Activated T-cell treated with anti-CD3 and anti-CD28 coated beads, Interleukin-2, amount 50 U/mL, for 24 hours (primary cell): ENCODE measurements around the gene PACRG.

Experiments used
- DNase-seq: peaks from one replicate; pipeline ENCODE4 v3.0.0-alpha.2; 2020
- H3K27ac Mint-ChIP-seq: 2 replicates; pipeline ENCODE4 v1.8.0; 2020; ENCODE audit warnings: mild to moderate bottlenecking, mixed read lengths
- H3K27me3 Mint-ChIP-seq: 2 replicates; pipeline ENCODE4 v1.8.0; 2020; ENCODE audit warnings: mixed read lengths
- H3K36me3 Mint-ChIP-seq: 2 replicates; pipeline ENCODE4 v1.8.0; 2020; ENCODE audit warnings: low read depth, mixed read lengths
- H3K4me1 Mint-ChIP-seq: 2 replicates; pipeline ENCODE4 v1.8.0; 2020; ENCODE audit warnings: low read depth, mixed read lengths
- H3K4me3 Mint-ChIP-seq: 2 replicates; pipeline ENCODE4 v1.8.0; 2020; ENCODE audit warnings: mild to moderate bottlenecking, moderate library complexity, mixed read lengths
- H3K9me3 Mint-ChIP-seq: 2 replicates; pipeline ENCODE4 v1.8.0; 2020; ENCODE audit warnings: mixed read lengths

PACRG gene

DNA sequence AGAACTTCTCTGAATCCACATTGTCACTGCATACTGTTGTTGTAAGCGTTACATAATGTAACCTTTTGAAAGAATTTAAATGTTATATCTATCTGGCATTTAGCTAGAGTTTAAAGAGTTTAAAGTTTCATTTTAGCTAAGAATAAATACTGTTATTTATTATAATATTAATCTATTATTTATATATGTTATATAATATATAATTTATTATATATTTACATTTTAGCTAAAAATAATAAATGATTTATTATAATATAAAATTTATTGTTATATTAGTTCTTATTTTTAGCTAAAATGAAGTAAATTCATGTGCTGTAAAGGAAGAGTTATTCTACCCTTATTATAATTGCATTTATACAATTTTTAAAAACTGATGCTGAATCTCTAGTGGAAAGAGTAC is 431.3 kb downstream of the PACRG start:
- DNase-seq = no peak

DNA sequence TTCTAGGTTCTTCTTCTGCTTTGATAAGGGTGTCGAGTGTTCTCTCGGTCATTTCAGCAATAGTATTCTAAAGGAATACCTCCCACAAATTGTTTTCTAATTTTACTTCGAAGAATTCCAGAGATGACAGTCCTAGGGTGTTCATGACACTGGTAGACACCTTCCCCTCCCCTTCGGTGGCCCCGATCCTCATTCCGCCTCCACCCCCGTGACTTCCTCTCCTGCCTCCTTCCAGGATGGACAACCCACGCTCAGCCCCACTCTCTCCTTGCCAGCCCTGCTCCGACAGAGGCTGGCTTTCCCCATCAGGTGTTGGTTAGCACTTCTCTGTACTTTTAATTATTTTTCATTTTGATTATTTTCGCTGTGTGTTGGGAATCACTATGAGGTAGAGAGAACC is 431.9 kb downstream of the PACRG start:
- H3K9me3 Mint-ChIP-seq = no peaks in the 10 kb centered on the region
- H3K4me3 Mint-ChIP-seq = no peak overlapping the region
- no peaks in the 10 kb centered on the region for H3K4me1 Mint-ChIP-seq
- H3K36me3 Mint-ChIP-seq = no peaks in the 10 kb centered on the region
- peaks cover 13% of the 10 kb centered on the region for H3K27me3 Mint-ChIP-seq
- no peak for DNase-seq
- no peak overlapping the region for H3K27ac Mint-ChIP-seq

More for the DNA sequence above, 431.3 kb downstream of the PACRG start:
- peaks cover 13% of the 10 kb centered on the region for H3K27me3 Mint-ChIP-seq
- H3K4me3 Mint-ChIP-seq = no peak overlapping the region
- no peaks in the 10 kb centered on the region for H3K4me1 Mint-ChIP-seq
- no peaks in the 10 kb centered on the region for H3K9me3 Mint-ChIP-seq
- H3K36me3 Mint-ChIP-seq = no peaks in the 10 kb centered on the region
- H3K27ac Mint-ChIP-seq = no peak overlapping the region

DNA sequence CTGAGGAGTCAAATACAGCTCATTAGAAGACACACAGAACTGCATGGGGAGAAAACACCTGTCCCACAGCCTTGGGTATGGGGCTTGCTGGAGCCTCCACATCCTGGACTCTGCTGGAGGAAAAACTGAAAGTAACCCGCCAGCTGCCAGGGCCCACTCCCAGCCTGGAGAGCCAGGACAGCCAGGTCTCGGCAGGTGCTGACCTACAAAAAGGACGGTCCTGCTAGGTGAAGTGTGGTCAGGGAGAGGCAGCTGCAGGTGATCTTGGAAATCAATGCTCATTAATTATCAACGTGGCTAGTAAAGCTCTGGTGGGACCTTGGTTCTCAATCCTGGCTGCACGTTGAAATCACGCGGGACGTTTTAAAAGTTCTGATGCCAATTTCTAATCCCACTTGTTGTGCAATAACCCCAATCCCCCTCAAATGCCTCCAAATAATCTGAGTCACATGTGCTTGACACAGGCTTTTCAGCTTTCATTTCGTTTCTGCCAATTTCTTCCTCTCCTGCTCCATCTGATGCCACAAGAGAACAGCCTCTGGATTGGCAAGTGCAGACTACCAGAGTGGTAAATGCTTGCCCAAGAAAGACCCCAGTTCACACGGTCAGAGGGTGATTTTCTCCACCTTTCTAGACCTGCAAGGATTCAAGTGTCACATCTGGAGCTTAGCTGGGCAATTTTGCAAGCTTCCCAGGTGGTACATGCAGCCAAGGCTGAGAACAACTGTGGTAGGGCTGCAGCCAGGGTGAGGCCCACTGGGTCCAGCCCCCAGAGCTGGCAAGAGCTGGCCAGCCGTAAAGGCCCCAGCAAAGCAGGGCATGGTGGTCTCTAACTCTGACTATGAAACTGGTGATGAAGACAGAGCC is 434.5 kb downstream of the PACRG start:
- no peaks in the 10 kb centered on the region for H3K9me3 Mint-ChIP-seq
- no peak overlapping the region for H3K4me3 Mint-ChIP-seq
- no peaks in the 10 kb centered on the region for H3K36me3 Mint-ChIP-seq
- no peaks in the 10 kb centered on the region for H3K4me1 Mint-ChIP-seq
- DNase-seq = no peak
- H3K27ac Mint-ChIP-seq = no peak overlapping the region
- peaks cover 13% of the 10 kb centered on the region for H3K27me3 Mint-ChIP-seq

- Mint-ChIP-seq H3K36me3 (no peaks in the 10 kb centered on the region), H3K4me1 (no peaks in the 10 kb centered on the region), H3K27ac (no peak overlapping the region), H3K4me3 (no peak overlapping the region), H3K9me3 (no peaks in the 10 kb centered on the region), H3K27me3 (peaks cover 13% of the 10 kb centered on the region)
- DNase-seq = no peak
Measured at GRCh38 chr6:163162874-163163213, 435.1 kb downstream of the PACRG start.

DNA sequence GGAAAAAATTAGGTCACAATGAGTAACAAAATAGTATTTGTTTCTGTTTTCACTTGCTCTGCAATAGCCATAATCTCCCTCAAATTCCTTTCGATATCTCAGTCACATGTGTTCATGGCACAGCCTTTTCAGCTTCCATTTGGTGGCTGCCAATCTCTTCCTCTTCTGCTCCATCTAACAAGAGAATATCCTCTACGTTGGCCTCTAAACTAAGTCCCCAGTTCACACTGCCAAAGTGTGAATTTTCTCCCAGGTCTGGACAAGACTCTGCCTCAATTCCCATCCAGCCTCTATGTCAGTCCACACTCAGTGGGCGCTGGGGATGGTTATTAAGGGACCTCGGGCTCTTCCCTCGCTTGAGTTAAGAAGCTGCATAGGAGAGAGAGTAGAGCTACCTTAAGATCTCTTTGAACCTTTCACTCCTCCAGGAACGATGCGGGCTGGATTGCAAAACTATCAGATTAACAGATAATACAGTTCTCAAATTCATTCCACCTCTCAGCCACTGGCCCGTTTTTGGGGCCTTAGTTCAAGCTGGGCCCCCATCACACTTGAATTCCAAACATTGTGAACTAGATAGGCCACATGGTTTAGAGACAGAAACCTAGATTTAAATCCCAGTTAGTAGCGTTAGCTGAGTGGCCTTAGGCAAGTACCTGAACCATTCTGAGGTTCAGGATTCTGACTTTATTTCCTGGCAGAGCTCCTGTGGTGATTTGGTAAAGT is 436.6 kb downstream of the PACRG start:
- H3K27me3 Mint-ChIP-seq = peaks cover 13% of the 10 kb centered on the region
- no peaks in the 10 kb centered on the region for H3K36me3 Mint-ChIP-seq
- DNase-seq = no peak
- no peaks in the 10 kb centered on the region for H3K4me1 Mint-ChIP-seq
- H3K27ac Mint-ChIP-seq = no peak overlapping the region
- no peaks in the 10 kb centered on the region for H3K9me3 Mint-ChIP-seq
- no peak overlapping the region for H3K4me3 Mint-ChIP-seq

- no peaks in the 10 kb centered on the region for H3K36me3 Mint-ChIP-seq
- H3K27me3 Mint-ChIP-seq = peaks cover 10% of the 10 kb centered on the region
- no peaks in the 10 kb centered on the region for H3K9me3 Mint-ChIP-seq
- H3K4me3 Mint-ChIP-seq = no peak overlapping the region
- DNase-seq = no peak
- H3K27ac Mint-ChIP-seq = no peak overlapping the region
- H3K4me1 Mint-ChIP-seq = no peaks in the 10 kb centered on the region
Measured at GRCh38 chr6:163165155-163165910, 437.6 kb downstream of the PACRG start.

GRCh38 chr6:163165922-163166321 is 438.1 kb downstream of the PACRG start:
- no peaks in the 10 kb centered on the region for H3K9me3 Mint-ChIP-seq
- H3K4me1 Mint-ChIP-seq = no peaks in the 10 kb centered on the region
- H3K27ac Mint-ChIP-seq = no peak overlapping the region
- H3K27me3 Mint-ChIP-seq = peaks cover 10% of the 10 kb centered on the region
- no peaks in the 10 kb centered on the region for H3K36me3 Mint-ChIP-seq
- H3K4me3 Mint-ChIP-seq = no peak overlapping the region
- DNase-seq = no peak

GRCh38 chr6:163166507-163166906 is 438.7 kb downstream of the PACRG start:
- Mint-ChIP-seq H3K27me3 (peaks cover 10% of the 10 kb centered on the region), H3K4me3 (no peak overlapping the region), H3K4me1 (no peaks in the 10 kb centered on the region), H3K9me3 (no peaks in the 10 kb centered on the region), H3K27ac (no peak overlapping the region), H3K36me3 (no peaks in the 10 kb centered on the region)
- no peak for DNase-seq

- no peak for DNase-seq
- H3K36me3 Mint-ChIP-seq = no peaks in the 10 kb centered on the region
- no peak overlapping the region for H3K27ac Mint-ChIP-seq
- H3K9me3 Mint-ChIP-seq = no peaks in the 10 kb centered on the region
- no peaks in the 10 kb centered on the region for H3K27me3 Mint-ChIP-seq
- no peak overlapping the region for H3K4me3 Mint-ChIP-seq
- no peaks in the 10 kb centered on the region for H3K4me1 Mint-ChIP-seq
Measured at GRCh38 chr6:163169521-163169920, 441.7 kb downstream of the PACRG start.

DNA sequence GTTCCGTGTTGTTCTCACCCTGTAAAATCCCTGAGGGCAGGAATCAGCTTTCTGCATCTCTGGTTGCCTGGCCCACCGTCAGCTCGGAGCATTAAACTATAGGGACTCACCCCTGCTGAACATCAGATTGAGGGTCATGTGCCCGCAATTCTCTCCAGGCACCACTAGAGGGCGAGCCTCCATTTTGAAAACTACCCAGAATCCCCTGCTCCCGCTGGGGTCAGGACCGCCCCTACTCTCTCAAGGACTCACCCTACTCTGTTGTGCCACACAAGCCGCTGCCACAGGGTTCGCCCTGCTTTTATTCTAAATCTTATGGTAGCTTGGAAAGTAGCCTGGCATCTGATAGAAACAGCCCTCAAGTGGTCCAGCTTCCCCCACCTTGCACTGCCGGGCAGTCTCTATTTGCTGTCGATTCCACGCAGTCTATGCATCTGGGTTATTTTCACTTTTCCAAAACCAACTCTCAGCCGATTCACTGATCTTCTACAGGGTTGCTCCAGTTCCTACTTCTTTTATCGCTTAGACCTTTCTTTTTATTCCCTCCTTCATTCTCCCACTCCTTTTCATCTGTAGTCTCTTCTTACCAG is 442.6 kb downstream of the PACRG start:
- Mint-ChIP-seq H3K27me3 (no peaks in the 10 kb centered on the region), H3K27ac (no peak overlapping the region), H3K9me3 (no peaks in the 10 kb centered on the region), H3K4me3 (no peak overlapping the region), H3K36me3 (no peaks in the 10 kb centered on the region), H3K4me1 (no peaks in the 10 kb centered on the region)
- DNase-seq = peak; percentile 38

DNA sequence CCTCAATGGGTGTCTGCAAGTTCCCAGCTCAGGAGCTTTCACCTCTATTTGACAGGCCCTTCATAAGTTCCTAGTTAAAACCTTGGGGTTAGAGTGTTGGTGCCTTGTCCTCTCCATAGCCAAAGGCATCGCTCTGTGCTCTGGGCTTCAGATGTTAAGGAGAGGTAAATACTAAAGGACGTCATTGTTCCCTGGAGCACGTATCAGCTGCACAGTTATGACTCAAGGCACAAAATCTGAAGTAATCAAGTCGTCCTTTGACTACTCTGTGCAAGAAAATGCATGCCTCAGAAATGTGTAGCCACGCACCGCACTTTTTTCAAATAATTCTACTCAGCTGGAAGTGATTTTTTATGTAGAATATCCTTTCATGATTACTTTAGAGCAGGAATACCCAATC is 446.0 kb downstream of the PACRG start:
- Mint-ChIP-seq H3K4me3 (no peak overlapping the region), H3K4me1 (no peaks in the 10 kb centered on the region), H3K27me3 (peaks cover 3% of the 10 kb centered on the region), H3K9me3 (no peaks in the 10 kb centered on the region), H3K27ac (no peak overlapping the region), H3K36me3 (no peaks in the 10 kb centered on the region)
- DNase-seq = no peak

GRCh38 chr6:163175301-163175700 is 447.5 kb downstream of the PACRG start:
- no peak for DNase-seq

DNA sequence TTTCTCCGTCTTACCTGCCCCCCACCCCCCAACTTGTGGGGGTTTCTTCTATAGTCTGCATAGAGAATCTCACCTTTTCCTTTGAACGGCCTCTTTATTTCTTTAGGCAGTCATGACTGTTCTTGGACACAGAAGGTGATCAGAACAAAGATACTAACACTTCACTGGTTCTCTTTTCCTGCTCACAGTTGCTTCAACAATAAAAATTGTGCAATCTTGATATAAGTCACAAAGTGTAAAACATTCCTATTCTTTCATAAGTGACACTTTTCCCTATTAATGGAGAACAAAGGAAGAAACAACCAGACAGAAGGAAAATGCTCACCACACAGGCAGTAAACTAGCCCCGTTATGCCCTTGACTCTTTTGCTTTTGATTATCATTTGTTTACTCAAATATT is 448.3 kb downstream of the PACRG start:
- Mint-ChIP-seq H3K36me3 (no peaks in the 10 kb centered on the region), H3K4me1 (no peaks in the 10 kb centered on the region), H3K4me3 (no peak overlapping the region), H3K27ac (no peak overlapping the region), H3K9me3 (no peaks in the 10 kb centered on the region), H3K27me3 (peaks cover 9% of the 10 kb centered on the region)
- no peak for DNase-seq

More at GRCh38 chr6:163175301-163175700, 447.5 kb downstream of the PACRG start:
- no peaks in the 10 kb centered on the region for H3K9me3 Mint-ChIP-seq
- H3K4me1 Mint-ChIP-seq = no peaks in the 10 kb centered on the region
- peaks cover 9% of the 10 kb centered on the region for H3K27me3 Mint-ChIP-seq
- no peak overlapping the region for H3K4me3 Mint-ChIP-seq
- H3K36me3 Mint-ChIP-seq = no peaks in the 10 kb centered on the region
- H3K27ac Mint-ChIP-seq = no peak overlapping the region

- Mint-ChIP-seq H3K4me1 (no peaks in the 10 kb centered on the region), H3K36me3 (no peaks in the 10 kb centered on the region), H3K27me3 (peaks cover 10% of the 10 kb centered on the region), H3K27ac (no peak overlapping the region), H3K9me3 (no peaks in the 10 kb centered on the region), H3K4me3 (no peak overlapping the region)
- no peak for DNase-seq
Measured at GRCh38 chr6:163177007-163177406, 449.2 kb downstream of the PACRG start.
